Islet precursor cell (in vitro differentiated cells): ENCODE measurements around the gene RANGAP1.
"Not testable (repeated sequence)": the region's sequence is repeated elsewhere in the genome, so short reads cannot be mapped to it uniquely, and the experiment has no call there.

Experiments
- DNase-seq: peaks from one replicate; pipeline ENCODE4 v3.0.0-alpha.2; 2018

The RANGAP1 gene

DNA sequence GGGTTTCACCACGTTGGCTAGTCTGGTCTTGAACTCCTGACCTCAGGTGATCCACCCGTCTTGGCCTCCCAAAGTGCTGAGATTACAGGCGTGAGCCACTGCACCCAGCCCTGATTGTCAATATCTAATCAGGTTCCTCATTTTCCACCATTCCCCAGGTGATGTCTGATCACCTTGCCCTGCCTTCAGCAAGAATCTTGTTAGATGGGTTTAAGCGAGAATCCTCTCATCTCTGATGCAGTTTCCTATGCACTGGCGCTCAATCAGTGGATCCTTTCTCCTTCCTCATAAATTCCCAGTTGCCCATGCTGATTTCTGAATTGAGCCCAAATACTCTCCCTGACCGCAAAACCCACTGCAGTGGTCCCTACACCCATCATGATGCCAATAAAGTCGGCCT, 14.7 kb upstream of the RANGAP1 start:
- DNase-seq, result no peak

DNA sequence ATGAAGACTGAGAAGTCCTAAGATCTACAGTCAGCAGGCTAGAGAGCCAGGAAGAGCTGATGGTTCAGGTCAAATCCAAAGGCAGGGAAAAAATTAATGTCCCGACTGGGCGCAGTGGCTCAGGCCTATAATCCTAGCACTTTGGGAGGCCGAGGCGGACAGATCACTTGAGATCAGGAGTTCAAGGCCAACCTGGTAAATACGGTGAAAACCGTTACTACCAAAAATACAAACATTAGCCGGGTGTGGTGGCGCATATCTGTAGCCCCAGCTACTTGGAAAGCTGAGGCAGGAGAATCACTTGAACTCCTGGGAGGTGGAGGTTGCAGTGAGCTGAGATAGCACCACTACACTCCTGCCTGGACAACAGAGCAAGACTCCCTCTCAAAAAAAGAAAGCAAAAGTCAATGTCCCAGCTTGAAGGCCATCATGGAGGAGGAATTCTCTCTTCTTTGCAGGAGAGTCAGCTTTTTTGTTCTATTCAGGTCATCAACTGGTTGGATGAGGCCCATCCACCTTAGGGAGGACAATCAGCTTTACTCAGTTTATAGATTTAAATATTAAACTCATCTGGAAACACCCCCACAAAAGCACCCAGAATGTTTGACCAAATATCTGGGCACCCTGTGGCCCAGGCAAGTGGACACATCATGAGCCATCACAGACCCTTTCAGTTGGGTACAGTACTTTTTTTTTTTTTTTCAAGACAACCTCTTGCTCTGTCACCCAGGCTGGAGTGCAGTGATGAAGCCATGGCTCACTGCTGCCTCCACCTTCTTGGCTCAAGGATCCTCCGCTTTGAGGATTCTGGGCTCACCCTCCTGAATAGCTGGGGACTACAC, 11.1 kb upstream of the RANGAP1 start:
- no peak for DNase-seq

DNA sequence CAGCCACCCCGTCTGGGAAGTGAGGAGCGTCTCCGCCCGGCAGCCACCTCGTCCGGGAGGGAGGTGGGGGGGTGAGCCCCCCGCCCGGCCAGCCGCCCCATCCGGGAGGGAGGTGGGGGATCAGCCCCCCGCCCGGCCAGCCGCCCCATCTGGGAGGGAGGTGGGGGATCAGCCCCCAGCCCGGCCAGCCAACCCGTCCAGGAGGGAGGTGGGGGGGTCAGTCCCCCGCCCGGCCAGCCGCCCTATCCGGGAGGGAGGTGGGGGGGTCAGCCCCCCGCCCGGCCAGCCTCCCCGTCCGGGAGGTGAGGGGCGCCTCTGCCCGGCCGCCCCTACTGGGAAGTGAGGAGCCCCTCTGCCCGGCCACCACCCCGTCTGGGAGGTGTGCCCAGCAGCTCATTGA, 8.8 kb upstream of the RANGAP1 start:
- DNase-seq, result not testable (repeated sequence)

DNA sequence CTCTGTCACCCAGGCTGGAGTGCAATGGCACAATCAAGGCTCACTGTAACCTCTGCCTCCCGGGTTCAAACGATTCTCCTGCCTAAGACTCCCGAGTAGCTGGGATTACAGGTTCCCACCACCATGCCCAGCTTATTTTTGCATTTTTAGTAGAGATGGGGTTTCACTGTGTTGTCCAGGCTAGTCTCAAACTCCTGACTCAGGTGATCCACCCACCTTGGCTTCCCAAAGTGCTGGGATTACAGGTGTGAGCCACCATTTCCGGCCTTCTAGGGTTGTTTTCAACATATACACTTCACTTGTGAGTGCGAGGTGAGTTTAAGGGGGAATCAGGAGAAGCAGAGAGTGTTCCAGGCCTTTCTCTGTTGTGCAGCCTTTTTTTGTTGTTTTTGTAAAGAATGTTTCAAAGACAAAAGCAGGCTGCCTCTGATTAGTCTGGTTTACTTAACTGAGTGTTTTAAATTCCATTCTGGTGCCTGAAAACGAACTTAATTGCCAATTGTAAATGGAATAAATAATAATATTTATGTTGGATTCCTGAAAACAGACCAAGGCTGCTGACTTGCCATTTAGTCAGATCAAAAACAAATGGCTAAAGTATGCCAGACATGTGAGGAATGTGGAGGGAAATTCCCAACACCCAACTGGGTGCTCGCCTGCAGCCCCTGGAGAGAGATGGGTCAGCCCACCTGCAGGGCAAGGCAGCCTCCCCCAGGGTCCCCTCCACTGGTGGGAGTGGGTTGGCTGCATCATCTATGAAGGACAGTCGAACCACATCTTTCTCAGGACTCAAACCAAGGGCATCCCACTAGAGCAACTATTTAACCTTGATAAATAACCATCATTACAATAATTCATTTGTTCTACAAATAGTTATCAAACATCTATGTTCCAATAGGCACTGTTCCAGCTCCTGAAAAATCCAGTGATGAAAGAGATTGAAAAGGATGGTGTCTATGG, 4.6 kb upstream of the RANGAP1 start:
- peak; percentile 83 for DNase-seq

DNA sequence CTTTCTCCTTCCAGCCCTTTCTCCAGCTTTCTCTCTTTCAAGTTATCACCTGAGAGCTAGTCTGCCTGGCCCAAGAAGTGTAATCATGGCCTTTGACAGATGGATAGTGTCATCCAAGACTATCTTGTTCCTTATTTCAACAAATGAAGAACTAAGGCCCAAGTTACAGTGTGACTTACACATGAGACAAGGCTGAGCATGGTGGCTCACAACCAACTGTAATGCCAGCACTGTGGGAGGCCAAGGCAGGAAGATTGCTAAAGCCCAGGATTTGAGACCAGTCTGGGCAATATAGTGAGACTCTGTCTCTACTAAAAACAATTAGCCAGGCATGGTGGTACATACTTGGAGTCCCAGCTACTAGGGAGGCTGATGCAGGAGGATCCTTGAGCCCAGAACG, 3.7 kb upstream of the RANGAP1 start:
- no peak for DNase-seq

DNA sequence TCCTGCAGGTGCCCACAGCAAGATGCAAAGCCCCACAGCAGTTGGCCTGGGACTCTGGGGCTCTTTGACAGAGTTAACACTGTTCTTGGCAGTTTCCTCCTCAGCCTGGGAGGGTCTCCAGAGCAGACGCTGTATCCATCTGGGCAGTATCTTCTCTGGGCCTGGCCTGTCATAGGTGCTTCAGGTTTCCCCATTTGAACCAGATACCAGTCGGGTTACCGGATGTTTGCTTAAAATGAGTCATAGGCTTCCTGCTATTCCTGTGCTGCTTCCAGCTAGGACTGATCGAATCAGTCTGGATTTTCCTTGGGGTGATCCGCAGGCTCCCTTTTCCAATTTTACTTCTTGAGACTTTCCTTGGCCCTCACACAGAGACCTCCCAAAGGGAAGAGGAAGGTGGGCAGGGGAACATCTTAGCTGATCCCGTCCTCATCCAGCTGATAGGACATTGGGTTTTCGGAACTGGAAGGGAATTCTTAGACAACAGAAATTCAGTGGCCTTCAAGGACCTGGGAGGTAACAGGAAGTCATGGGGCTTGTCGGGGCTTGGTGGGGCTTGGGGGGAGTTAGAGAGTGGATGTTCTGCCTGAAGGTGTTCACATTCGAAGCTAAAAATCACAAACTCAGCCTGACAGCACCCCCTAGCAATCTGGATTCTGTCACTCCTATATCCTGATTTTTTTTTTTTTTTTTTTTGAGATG, 2.4 kb upstream of the RANGAP1 start:
- peak; percentile 96 for DNase-seq

DNA sequence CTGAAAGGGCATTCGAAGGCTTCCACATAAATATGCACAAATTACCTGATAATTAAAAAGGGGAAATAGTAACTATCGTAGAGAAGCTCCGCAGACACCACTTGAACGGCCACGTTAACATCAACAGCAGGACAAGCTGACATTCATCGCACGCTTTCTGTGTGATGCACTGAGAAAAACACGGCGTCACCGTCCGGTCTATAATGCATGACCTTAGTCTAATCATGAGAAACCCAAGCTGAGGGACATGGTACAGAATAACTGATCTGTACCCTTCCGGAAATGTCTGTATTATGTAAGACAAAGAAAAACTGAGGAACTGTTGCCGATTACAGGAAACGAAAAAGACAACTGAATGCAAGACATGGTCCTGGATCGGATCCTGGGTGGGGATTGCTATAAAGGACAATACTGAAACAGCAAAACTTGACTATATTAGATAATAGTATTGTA, 678 bp upstream of the RANGAP1 start:
- DNase-seq, result no peak

DNA sequence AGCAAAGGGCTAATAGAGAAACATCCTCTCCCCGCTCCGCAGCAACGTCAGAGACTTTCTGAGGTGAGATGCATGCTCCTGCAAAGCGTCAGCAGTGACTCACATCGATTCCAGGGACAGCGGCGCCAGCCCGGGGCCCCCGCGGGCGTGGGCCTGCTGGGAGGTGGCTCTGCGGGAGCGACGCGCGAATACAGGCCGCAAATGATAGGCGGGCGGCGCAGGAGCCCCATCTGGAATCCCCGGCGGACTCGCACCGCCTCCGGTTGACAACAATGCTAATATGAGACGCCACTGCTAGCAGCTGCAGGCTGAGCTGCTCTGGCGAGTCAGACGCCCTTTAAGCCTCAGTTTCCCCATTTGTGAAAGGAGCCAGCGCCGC, 557 bp downstream of the RANGAP1 start:
- peak; percentile 96 for DNase-seq

DNA sequence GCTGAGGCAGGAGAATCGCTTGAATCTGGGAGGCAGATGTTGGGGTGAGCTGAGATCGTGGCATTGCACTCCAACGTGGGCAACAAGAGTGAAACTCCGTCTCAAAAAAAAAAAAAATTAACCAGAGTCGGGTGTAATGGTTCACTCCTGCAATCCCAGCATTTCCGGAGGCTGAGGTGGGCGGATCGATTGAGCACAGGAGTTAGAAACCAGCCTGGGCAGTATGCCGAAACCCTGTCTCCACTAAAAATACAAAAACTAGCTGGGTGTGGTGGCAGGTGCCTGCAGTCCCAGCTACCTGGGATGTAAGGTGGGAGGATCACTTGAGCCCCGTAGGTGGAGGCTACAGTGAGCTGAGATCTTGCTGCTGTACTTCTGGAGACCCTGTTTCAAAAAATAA, 1.5 kb downstream of the RANGAP1 start:
- DNase-seq, result no peak

DNA sequence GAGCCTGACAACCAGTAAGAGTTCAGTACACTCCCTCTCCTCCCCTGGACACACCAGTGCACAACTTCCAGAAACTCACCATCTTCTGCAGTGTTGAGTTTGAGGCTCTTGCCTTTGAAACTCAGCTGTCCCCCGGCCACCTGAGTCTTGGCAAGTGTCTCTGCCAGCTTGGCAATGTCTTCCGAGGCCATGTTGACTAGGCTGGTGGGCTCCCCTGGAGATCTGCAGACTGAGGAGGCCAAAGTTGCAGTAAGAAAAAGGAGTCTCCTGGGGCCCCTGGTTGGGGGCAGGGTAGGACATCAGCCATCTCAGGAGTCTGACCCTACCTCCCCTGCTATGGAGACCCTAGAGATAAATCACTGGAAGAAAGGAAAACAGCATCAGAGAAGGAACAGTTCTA, 5.1 kb downstream of the RANGAP1 start:
- DNase-seq, result no peak

DNA sequence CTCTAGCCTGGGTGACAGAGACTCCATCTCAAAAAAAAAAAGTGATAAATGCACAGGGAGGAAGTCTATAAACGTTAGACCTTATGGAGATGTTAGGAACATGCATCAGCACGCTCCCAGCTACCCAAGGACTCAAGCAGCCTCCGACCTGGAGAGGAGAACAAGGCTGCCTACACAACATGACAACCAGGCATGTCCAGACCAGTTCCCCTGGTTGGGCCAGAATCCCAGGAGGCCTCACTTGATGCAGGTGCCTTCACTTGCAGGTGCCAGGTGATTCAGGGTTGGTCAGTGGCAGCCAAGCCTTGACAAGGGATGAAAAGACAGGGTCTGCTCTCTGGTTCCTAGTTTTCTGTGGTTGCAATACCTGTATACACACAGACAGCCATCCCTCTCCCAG, 5.9 kb downstream of the RANGAP1 start:
- DNase-seq, result no peak

DNA sequence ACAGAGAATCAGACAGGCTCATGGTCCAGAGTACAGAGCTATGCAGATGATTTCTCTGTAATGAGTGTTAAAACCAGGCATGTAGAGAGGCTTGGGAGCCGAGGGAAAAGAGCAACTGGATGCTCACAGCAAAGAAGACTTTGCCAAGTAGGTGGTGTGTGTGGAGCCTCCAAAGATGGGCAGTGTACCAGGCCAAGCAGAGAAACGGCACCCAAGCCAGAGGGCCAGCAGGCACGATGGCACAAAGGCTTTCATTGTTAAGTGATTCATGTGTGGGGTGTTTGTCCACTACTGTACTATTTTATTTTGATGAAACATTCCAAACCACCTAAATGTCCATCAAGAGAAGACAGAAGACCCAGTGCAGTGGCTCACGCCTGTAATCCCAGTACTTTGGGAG, 11.1 kb downstream of the RANGAP1 start:
- no peak for DNase-seq

DNA sequence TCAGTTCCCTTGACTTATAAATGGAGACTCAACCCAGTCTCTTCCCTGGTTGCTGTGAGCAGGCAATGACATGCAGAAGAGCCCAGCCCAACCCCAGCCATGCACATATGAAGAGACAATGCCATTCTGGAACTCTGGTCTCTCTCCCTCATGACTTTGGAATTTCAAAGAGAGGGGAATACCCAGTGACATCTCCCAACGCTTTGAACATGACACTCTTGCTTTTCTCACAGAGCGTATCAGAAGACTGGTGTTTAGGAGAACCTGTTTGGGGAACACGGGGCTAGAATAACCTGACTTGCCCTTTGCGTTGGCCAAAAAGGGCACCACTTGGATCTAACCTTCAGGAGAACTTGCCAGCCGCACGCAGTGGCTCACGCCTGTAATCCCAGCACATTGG, 12.9 kb downstream of the RANGAP1 start:
- no peak for DNase-seq

DNA sequence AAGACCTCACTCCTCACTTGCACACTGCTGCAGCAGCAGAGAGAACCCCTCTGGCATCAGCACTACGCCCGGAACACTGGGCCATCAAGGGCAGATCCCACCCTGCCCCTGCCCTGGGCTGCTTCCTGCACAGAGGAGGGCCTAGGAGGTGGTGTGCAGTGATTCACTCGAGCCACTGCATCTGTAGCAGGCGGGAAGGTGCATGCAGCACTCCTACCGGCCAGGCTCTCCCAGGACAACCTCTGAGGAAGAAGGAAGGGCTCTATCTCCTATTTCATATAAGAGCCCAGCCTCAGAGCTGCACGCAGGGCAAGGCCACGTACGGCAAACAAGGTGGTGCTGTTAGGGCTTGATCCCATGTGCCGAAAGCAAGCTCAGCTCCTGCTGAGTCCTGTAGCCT, 14.2 kb downstream of the RANGAP1 start:
- no peak for DNase-seq

DNA sequence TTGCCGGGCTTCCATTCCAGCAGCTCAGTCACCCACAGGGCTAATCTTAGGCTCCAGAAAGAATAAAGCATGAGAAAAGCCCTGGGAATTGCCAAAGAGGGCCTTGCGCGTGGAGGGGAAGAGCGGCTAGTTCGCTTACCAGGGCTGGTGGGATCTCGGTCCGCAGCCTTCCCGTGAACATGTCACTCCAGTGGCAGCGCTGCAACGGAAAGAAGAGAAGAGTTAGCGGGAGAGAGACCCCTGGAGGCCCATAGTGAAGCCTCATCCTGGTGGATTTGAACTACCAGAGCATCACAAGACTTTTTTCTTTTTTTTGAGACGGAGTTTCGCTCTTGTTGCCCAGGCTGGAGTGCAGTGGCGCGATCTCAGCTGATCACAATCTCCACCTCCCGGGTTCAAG, 18.0 kb downstream of the RANGAP1 start:
- no peak for DNase-seq

DNA sequence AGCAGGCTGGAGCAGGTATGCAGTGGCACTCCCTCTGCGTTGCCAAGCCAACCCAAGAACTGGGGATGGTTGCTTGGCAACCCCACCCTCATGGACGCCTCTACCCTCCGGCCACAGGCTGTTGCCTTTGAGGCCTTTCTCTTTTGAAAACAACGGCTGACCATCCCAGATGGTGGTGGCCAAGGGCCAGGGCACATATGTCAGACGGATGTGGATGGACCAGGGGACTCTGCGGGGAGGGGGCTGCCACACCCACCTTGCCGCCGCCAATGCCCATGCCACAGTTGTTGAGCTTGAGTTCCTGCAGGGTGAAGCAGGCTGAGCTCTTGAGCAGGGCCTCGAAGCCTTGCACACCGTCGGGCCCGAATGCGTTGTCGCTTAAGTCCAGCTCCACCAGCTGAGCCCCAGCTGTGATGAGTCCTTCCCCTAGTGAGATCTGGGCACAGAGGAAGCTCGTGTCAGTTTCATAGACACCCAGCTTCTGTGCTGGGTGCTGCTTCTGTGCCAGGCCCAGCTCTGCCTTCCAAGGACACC, 21.5 kb downstream of the RANGAP1 start:
- DNase-seq, result no peak

DNA sequence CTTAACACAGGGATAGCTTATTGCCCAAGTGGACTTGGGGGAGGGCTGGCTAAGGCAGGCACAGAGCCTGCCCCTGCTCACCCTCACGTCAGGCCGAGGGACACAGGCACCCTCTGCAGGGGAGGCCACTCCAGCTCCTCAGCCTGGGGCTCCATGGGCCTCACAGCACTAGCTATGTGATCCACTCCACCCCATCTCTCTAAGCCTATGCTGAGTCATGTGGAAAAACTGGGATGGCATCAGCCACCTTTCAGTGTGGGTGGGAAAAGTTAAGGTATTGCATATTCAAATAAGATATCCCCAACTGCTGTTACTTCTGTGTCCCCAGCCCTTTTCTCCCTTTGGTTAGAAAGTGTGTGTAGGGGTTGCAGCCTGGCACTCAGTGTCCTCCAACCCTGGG, 22.3 kb downstream of the RANGAP1 start:
- no peak for DNase-seq

DNA sequence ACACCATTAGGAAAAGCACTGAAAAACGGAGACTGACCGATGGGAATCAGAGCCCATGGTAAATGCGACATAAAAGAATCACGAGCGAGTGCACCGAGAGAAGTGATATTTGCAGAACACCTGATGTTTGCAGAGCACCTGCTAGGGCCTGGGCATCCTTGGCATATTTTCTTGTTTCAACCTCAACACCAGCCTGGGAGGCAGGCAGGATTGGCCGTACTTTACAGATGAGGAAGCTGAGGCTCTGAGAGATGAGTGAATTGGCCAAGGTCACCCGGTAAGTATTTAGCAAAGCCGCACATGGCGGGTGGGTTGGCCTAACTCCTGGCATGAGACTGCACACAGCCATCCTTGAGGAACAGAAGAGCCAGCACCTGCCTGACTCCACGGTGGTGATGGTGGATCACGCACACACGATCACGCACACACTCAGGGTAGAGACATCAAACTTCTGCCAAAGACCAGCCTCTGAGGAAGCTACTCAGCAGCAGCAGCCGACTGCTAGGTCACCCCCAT, 23.7 kb downstream of the RANGAP1 start:
- DNase-seq, result peak; percentile 36

DNA sequence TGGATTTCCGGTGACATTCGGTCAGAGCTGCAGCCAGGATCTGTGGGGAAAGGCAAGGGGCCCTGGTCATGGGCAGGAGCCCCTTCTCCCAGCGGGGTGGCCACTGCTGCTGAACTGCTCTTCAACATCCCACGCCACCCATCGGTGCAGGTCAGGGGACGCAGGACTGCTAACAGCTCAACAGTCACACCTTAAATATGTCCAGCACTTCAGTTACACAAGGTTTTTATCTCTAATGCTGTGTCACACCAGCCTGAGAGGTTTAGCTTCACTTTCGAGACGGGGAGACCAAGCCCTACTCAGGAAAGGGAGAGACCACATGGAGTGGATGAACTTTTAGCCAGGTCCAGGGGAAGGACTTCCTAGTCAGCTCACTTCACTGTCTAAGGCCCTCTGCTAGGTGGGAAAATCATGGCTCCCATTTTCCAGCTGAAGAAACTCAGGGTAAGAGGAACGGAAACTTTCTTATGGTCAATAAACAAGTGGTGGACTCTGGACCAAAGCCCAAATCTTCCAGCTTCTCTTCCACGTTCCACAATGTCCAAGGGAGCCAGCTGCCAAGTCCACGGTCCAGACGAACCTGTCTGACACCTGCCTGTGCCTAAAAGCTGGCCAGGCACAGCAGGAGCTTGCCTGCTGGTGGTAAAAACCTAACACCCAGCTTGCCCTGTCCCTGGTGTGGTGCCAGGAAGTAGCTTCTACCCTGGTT, 24.3 kb downstream of the RANGAP1 start:
- peak; percentile 35 for DNase-seq

DNA sequence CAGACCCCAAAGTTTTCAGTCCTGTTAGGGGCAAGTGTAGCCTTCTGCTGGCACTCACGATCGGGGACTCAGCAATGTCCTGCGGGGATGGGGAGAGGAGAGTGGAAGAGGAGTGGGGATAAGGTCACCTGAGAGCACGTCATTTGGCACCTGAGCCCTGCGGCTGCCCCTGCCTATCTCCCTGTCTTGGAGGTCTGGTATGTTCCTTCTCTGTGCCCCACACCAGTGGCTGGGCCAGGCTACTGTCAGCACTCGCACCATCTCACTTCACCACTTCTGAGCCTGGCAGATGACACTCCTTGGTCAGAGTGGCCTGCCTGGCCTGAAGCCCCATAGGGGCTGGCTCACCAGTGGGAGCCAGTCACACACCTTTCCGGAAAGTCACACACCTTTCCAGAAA, 25.1 kb downstream of the RANGAP1 start:
- DNase-seq, result peak; percentile 43

DNA sequence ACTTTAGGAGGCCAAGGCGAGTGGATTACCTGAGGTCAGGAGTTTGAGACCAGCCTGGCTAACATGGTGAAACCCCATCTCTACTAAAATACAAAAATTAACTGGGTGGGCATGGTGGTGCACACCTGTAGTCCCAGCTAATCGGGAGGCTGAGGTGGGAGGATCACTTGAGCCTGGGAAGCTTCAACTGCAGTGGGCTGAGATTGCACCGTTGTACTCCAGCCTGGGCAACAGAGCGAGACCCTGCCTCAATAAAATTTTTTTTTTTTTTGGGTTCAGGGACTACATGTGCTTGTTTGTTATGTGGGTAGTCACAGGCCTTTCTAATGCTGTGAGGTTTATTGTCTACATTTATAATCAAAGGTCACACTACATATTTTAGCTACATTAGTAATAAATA, 26.2 kb downstream of the RANGAP1 start:
- not testable (repeated sequence) for DNase-seq

DNA sequence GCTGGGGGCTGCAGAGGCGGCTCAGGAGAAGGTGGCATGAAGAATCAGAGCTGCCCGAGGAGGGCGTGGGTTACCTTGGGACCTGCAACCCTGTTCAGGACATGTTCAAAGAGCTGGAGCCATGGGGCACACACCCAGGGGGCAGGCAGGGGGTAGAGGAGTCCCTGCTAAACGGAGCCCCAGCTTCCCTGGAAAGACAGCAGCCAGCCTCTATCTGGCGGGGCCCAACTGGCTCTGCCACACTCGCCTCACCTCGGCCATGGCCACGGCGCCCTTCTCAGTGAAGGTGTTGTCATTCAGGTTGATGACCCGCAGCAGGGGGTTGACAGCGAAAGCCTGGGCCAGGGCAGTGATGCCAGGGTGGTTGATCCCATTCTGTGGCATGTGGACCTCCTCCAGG, 28.3 kb downstream of the RANGAP1 start:
- peak; percentile 47 for DNase-seq
